Spleen (tissue), 7 donors: ENCODE measurements around the gene KRT84.

Experiments
- CTCF ChIP-seq, 11 experiments: fragments of 200-600 bp in 7 of 11; fragments of 450-650 bp in 4 of 11; sonication (generic) in 4 of 11; IDR thresholded peaks in 8 of 11; conservative IDR thresholded peaks in 3 of 11; 1 replicate in 7 of 11; 2 replicates in 4 of 11; pipeline versions ENCODE4 v1.4.0 to v1.8.0; 2016 to 2021; ENCODE audit warnings: antibody characterized with exemption in 11 of 11, inconsistent platforms in 4 of 11, mild to moderate bottlenecking in 1 of 11
- POLR2A ChIP-seq, 3 donors: fragments of 450-650 bp; IDR thresholded peaks; one replicate each; pipeline ENCODE4 v1.5.1; 2017; ENCODE audit warnings: antibody characterized with exemption in 3 of 3, mild to moderate bottlenecking in 1 of 3
- POLR2AphosphoS5 ChIP-seq, 3 donors: sonication (generic); formaldehyde crosslinking; IDR thresholded peaks; one replicate each; pipeline ENCODE4 v1.5.1; 2017; ENCODE audit warnings: antibody characterized with exemption in 3 of 3
- donor health status: DM: no; HTN: no; CAD: no; lungs with moderate emphysema.
- donor health status: DM: no; HTN: no; CAD: no.
- donor health status: DM: no; HTN: no; CAD: no.

GRCh38 chr12:52413202-52413601 lies 27.8 kb upstream of the KRT84 start:
- no peak for TF ChIP-seq CTCF (IDR thresholded peaks at IDR 0.05 in 8 of 11, conservative IDR thresholded peaks at IDR 0.05 in 3 of 11)
- TF ChIP-seq POLR2A (IDR thresholded peaks at IDR 0.05), result no peak
- no peak for TF ChIP-seq POLR2AphosphoS5 (IDR thresholded peaks at IDR 0.05)
